PFSK-1 (cell line): ENCODE measurements around the gene UBE2D1.

ENCODE experiments used
- FOXP2 ChIP-seq: optimal IDR thresholded peaks from 2 replicates; pipeline ENCODE3; 2011; ENCODE audit warnings: borderline replicate concordance, control low read depth, inconsistent platforms; ENCODE audit not compliant: insufficient read depth; ENCODE audit errors: extremely low read length, extremely low read depth
- POLR2AphosphoS5 ChIP-seq: IDR thresholded peaks from 2 replicates; pipeline ENCODE4 v1.6.1; 2012; ENCODE audit warnings: low read depth, mild to moderate bottlenecking, control low read depth, low read length, moderate library complexity
- SIN3A ChIP-seq: IDR thresholded peaks from 2 replicates; pipeline ENCODE4 v1.6.1; 2012; ENCODE audit warnings: mild to moderate bottlenecking, low read length, moderate library complexity, borderline replicate concordance; ENCODE audit not compliant: insufficient read depth
- TF ChIP-seq, protein P1 (sequence below), 2 experiments: IDR thresholded peaks; 2 replicates each; pipeline versions ENCODE4 v1.6.1 to v1.8.0; 2011 to 2012; ENCODE audit warnings: low read depth in 2 of 2, low read length in 2 of 2, control low read depth in 1 of 2, inconsistent platforms in 1 of 2, mild to moderate bottlenecking in 1 of 2, moderate library complexity in 1 of 2; ENCODE audit not compliant: insufficient read depth in 1 of 2

DNA sequence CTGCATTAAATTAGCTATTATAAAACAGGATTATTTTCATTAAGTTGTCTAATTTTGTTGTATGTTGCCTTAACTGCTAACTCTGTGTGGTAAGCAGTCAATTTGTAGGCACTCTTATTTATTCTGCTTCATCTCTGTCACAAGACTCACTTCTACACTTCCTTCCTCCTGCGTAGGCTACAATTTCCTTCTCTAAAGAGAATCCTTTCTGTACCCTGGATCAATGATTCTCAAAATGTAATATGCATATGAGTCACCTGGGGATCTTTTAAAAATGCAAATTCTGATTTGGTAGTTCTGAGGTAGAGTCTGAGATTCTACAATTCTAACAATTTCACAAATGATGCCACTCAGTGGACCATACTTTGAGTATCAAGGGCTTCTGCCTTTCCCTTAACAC, 4.4 kb upstream of the UBE2D1 start:
- TF ChIP-seq FOXP2 (no peak), POLR2AphosphoS5 (no peak), SIN3A (no peak)
- TF ChIP-seq, protein P1, sequence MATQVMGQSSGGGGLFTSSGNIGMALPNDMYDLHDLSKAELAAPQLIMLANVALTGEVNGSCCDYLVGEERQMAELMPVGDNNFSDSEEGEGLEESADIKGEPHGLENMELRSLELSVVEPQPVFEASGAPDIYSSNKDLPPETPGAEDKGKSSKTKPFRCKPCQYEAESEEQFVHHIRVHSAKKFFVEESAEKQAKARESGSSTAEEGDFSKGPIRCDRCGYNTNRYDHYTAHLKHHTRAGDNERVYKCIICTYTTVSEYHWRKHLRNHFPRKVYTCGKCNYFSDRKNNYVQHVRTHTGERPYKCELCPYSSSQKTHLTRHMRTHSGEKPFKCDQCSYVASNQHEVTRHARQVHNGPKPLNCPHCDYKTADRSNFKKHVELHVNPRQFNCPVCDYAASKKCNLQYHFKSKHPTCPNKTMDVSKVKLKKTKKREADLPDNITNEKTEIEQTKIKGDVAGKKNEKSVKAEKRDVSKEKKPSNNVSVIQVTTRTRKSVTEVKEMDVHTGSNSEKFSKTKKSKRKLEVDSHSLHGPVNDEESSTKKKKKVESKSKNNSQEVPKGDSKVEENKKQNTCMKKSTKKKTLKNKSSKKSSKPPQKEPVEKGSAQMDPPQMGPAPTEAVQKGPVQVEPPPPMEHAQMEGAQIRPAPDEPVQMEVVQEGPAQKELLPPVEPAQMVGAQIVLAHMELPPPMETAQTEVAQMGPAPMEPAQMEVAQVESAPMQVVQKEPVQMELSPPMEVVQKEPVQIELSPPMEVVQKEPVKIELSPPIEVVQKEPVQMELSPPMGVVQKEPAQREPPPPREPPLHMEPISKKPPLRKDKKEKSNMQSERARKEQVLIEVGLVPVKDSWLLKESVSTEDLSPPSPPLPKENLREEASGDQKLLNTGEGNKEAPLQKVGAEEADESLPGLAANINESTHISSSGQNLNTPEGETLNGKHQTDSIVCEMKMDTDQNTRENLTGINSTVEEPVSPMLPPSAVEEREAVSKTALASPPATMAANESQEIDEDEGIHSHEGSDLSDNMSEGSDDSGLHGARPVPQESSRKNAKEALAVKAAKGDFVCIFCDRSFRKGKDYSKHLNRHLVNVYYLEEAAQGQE (IDR thresholded peaks at IDR 0.05; ENCODE audit: insufficient read depth in 1 of 2, low read depth in 2 of 2, low read length in 2 of 2), result no peak
